A673 (cell line): Measurements from ENCODE around the gene RIMKLB. TPM values are rescaled to one million over a fixed set of nuclear protein-coding genes. Genes with fewer than 3 reads are reported as not detected.
"Not testable (repeated sequence)": the region's sequence is repeated elsewhere in the genome, so short reads cannot be mapped to it uniquely, and the experiment has no call there.

Source experiments
- BruUV-seq: library from RNA; stranded (reverse); fragments of 400-500 nt; replicated peaks from 2 replicates; lab custom pipeline; 2021; lab: Mats Ljungman, UMichigan
- CTCF ChIA-PET: fragments of 300-600 bp; sonication (Branson Sonifier 250); formaldehyde crosslinking; loops from one replicate; lab custom pipeline; 2022; ENCODE audit warnings: antibody characterized with exemption; lab: Charles Lee
- POLR2A ChIA-PET: fragments of 300-600 bp; sonication (Branson Sonifier 250); formaldehyde crosslinking; loops from one replicate; lab custom pipeline; 2022; ENCODE audit warnings: antibody characterized with exemption; ENCODE audit not compliant: low non-redundant PET; lab: Charles Lee
- DNase-seq: peaks from one replicate; pipeline ENCODE4 v3.0.0-alpha.2; 2015; ENCODE audit warnings: low spot score
- H3K27ac ChIP-seq: fragments of 200-600 bp; sonication (generic); 2 replicates; pipeline ENCODE4 v1.5.1; 2016; ENCODE audit warnings: mixed run types, low read depth, mild to moderate bottlenecking, mixed read lengths, antibody characterized with exemption, low read length; ENCODE audit not compliant: poor library complexity, severe bottlenecking
- H3K27me3 ChIP-seq: fragments of 200-600 bp; sonication (generic); replicated peaks from 2 replicates; pipeline ENCODE4 v1.6.1; 2017; ENCODE audit warnings: mixed run types, low read depth, mild to moderate bottlenecking, mixed read lengths, antibody characterized with exemption, low read length; ENCODE audit not compliant: insufficient read depth, poor library complexity
- H3K36me3 ChIP-seq: fragments of 200-600 bp; sonication (generic); 2 replicates; pipeline ENCODE4 v1.6.1; 2016; ENCODE audit warnings: mixed run types, mild to moderate bottlenecking, mixed read lengths, antibody characterized with exemption, low read length; ENCODE audit not compliant: insufficient read depth, poor library complexity, severe bottlenecking
- H3K4me1 ChIP-seq: fragments of 200-600 bp; sonication (generic); 2 replicates; pipeline ENCODE4 v1.6.1; 2017; ENCODE audit warnings: mixed run types, mild to moderate bottlenecking, mixed read lengths, antibody characterized with exemption, low read length; ENCODE audit not compliant: insufficient read depth, poor library complexity, severe bottlenecking
- H3K4me3 ChIP-seq: fragments of 200-600 bp; sonication (generic); 2 replicates; pipeline ENCODE4 v1.5.1; 2016; ENCODE audit warnings: low read depth, mixed run types, mild to moderate bottlenecking, mixed read lengths, low read length; ENCODE audit not compliant: poor library complexity, severe bottlenecking
- H3K9me3 ChIP-seq: fragments of 200-600 bp; sonication (generic); 2 replicates; pipeline ENCODE4 v1.6.1; 2016; ENCODE audit warnings: mixed run types, low read depth, mild to moderate bottlenecking, mixed read lengths, antibody characterized with exemption, low read length; ENCODE audit not compliant: poor library complexity, severe bottlenecking
- CTCF ChIP-seq: fragments of 300-800, 200-600 bp; sonication (generic); conservative IDR thresholded peaks from 2 replicates; pipeline ENCODE4 v1.5.1; 2017; ENCODE audit warnings: low read depth, mild to moderate bottlenecking, antibody characterized with exemption, low read length, moderate library complexity, mixed read lengths
- EZH2 ChIP-seq: fragments of 200-600 bp; sonication (generic); IDR thresholded peaks from 2 replicates; pipeline ENCODE4 v1.6.1; 2017; ENCODE audit warnings: borderline replicate concordance, low read depth, mild to moderate bottlenecking, mixed read lengths, antibody characterized with exemption, low read length; ENCODE audit not compliant: poor library complexity, severe bottlenecking
- intact Hi-C: fragments of 100-400 bp; cut with micrococcal nuclease; formaldehyde crosslinking; loops from one replicate; pipeline ENCODE4 v1.10.0; 2022; ENCODE audit not compliant: unreplicated experiment
- total RNA-seq: library from RNA; stranded (reverse); gene quantifications from 2 replicates; pipeline ENCODE4 v1.2.3, GENCODE V29; 2021

Gene RIMKLB
- total RNA-seq, 1 experiment from 2014 or later = 21.9 TPM

GRCh38 chr12:8818526-8818925 is 120.7 kb downstream of the RIMKLB start:
- Histone ChIP-seq H3K27ac (no peak overlapping the region), H3K9me3 (no peaks in the 10 kb centered on the region), H3K36me3 (no peaks in the 10 kb centered on the region), H3K4me3 (no peak overlapping the region), H3K27me3 (no peaks in the 10 kb centered on the region), H3K4me1 (no peaks in the 10 kb centered on the region)
- intact Hi-C loops = no loop called here
- no peak for TF ChIP-seq EZH2
- TF ChIP-seq CTCF = no peak
- no TSS peak for BruUV-seq
- no peak for DNase-seq
- POLR2A ChIA-PET = no interaction called here
- CTCF ChIA-PET = no interaction called here

DNA sequence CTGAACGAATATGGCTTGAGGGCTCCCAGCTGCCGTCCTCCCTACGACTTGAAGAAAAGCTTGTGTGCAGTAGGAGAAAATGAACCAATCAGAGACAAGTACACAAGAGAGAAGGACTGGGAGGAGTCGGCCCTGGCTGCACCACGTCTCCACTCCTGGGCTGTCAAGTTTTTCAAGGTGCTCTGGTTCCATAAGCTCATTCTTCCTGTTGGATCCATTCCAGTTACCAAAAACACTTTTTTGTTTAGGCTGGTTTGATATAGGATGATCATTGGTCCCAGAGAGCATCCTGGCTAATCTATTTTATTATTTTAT is 121.8 kb downstream of the RIMKLB start:
- Histone ChIP-seq H3K9me3 (no peaks in the 10 kb centered on the region), H3K36me3 (no peaks in the 10 kb centered on the region), H3K27me3 (no peaks in the 10 kb centered on the region), H3K4me3 (no peak overlapping the region), H3K4me1 (no peaks in the 10 kb centered on the region), H3K27ac (no peak overlapping the region)
- DNase-seq = no peak
- CTCF ChIA-PET = no interaction called here
- intact Hi-C loops = no loop called here
- POLR2A ChIA-PET = no interaction called here
- BruUV-seq = no TSS peak
- TF ChIP-seq CTCF = no peak
- no peak for TF ChIP-seq EZH2

GRCh38 chr12:8820676-8821407 is 123.1 kb downstream of the RIMKLB start:
- H3K4me1 ChIP-seq, H3K9me3 ChIP-seq, DNase-seq, H3K4me3 ChIP-seq, CTCF ChIA-PET, H3K36me3 ChIP-seq, BruUV-seq, H3K27ac ChIP-seq, H3K27me3 ChIP-seq, POLR2A ChIA-PET, intact Hi-C loops: not testable (repeated sequence)

DNA sequence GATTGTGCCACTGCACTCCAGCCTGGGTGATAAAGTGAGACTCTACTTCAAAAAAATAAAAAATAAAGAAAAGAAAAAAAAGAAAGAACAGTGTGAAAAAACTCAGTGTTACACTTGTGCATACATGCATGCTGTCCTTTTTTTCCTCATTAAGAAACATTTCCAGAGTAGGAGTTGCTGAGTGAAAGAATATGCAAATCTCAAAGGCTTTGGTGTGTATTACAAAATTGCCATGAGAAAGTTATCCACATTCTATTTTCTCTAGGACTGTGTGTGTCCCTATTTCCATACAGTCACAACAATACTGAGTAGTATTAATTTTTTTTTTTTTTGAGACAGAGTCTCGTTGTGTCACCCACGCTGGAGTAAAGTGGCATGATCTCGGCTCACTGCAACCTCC is 123.8 kb downstream of the RIMKLB start:
- TF ChIP-seq CTCF (no peak), EZH2 (no peak)
- H3K27me3 ChIP-seq = no peaks in the 10 kb centered on the region
- H3K4me3 ChIP-seq = no peak overlapping the region
- no TSS peak for BruUV-seq
- H3K4me1 ChIP-seq = no peaks in the 10 kb centered on the region
- no peaks in the 10 kb centered on the region for H3K36me3 ChIP-seq
- DNase-seq = no peak
- no peak overlapping the region for H3K27ac ChIP-seq
- no peaks in the 10 kb centered on the region for H3K9me3 ChIP-seq
- CTCF ChIA-PET = no interaction called here
- POLR2A ChIA-PET = no interaction called here
- intact Hi-C loops = no loop called here
